ENCODE results near the gene CAPN8. TPM values are rescaled to one million over a fixed set of nuclear protein-coding genes. Genes with fewer than 3 reads are reported as not detected.

CAPN8 gene
- total and polyA plus RNA-seq, 2 donors (not counting 1 experiment from before 2014, with no cell fraction given), result 0.37 to 0.52 TPM

GRCh38 chr1:223649222-223649621 is 16.3 kb downstream of the CAPN8 start:
- no peaks in the 10 kb centered on the region for H3K36me3 ChIP-seq (replicated peaks in 1 of 2; ENCODE audit: control extremely low read depth in 1 of 2, control insufficient read depth in 1 of 2, extremely low read depth in 1 of 2, insufficient read depth in 2 of 2, low read length in 1 of 2)
- H3K79me2 ChIP-seq (ENCODE audit: control insufficient read depth, insufficient read depth, low read length), result no peaks in the 10 kb centered on the region
- H3K9ac ChIP-seq (ENCODE audit: low read length), result no peak overlapping the region
- Mint-ChIP-seq H3K4me3 (no peak overlapping the region), H3K4me1 (no peaks in the 10 kb centered on the region), H3K9me3 (ENCODE audit: insufficient read depth) (no peaks in the 10 kb centered on the region), H3K27me3 (peaks cover 28% of the 10 kb centered on the region), H3K27ac (no peak overlapping the region)
- no peak for ATAC-seq (ENCODE audit: low read depth)
- no peak overlapping the region for H3K27ac ChIP-seq (ENCODE audit: low read length in 2 of 2)
- TF ChIP-seq CTCF (IDR thresholded peaks at IDR 0.05), result no peak
- TF ChIP-seq EZH2 (IDR thresholded peaks at IDR 0.05; ENCODE audit: borderline replicate concordance, insufficient read depth, low read depth, low read length, poor library complexity, severe bottlenecking), result no peak
- no peaks in the 10 kb centered on the region for H3K9me3 ChIP-seq (ENCODE audit: control extremely low read depth in 1 of 3, control insufficient read depth in 2 of 3, insufficient read depth in 1 of 3, low read length in 2 of 3)
- no peak overlapping the region for H3K4me2 ChIP-seq (replicated peaks; ENCODE audit: low read depth, low read length, poor library complexity, severe bottlenecking)
- H3K27me3 ChIP-seq (replicated peaks in 1 of 4; ENCODE audit: control extremely low read depth in 1 of 4, control insufficient read depth in 3 of 4, insufficient read depth in 4 of 4, low read length in 3 of 4), result peaks cover 0 to 5% (median 0%) of the 10 kb centered on the region in 4 experiments
- no peak overlapping the region for H3K4me3 ChIP-seq (ENCODE audit: control extremely low read depth in 1 of 5, extremely low read depth in 1 of 5, insufficient read depth in 1 of 5, low read depth in 2 of 5, low read length in 4 of 5)
- H2AFZ ChIP-seq (ENCODE audit: insufficient read depth, low read depth, low read length, poor library complexity, severe bottlenecking), result no peak overlapping the region
- DNase-seq, result no peak
- POLR2A ChIA-PET, result no interaction called here
- CTCF ChIA-PET, result no interaction called here
- intact Hi-C loops (cut with micrococcal nuclease), result no loop called here
- 0% methylated on average over 1 of the region's 1 CpG for WGBS (ENCODE audit: insufficient coverage)
- H4K20me1 ChIP-seq (ENCODE audit: control insufficient read depth, insufficient read depth, low read length, poor library complexity, severe bottlenecking), result no peaks in the 10 kb centered on the region
- H3K4me1 ChIP-seq (ENCODE audit: control insufficient read depth in 2 of 2, insufficient read depth in 2 of 2, low read length in 2 of 2), result no peaks in the 10 kb centered on the region

GRCh38 chr1:223647249-223647648 is 18.3 kb downstream of the CAPN8 start:
- H3K9me3 ChIP-seq (ENCODE audit: control extremely low read depth in 1 of 3, control insufficient read depth in 2 of 3, insufficient read depth in 1 of 3, low read length in 2 of 3), result no peaks in the 10 kb centered on the region
- WGBS (ENCODE audit: insufficient coverage), result no CpG with 5 or more reads among the region's 1 CpG
- no peak overlapping the region for H3K9ac ChIP-seq (ENCODE audit: low read length)
- no peaks in the 10 kb centered on the region for H3K9me3 Mint-ChIP-seq (ENCODE audit: insufficient read depth)
- ATAC-seq (ENCODE audit: low read depth), result no peak
- H3K4me1 Mint-ChIP-seq, result no peaks in the 10 kb centered on the region
- no peaks in the 10 kb centered on the region for H3K4me1 ChIP-seq (ENCODE audit: control insufficient read depth in 2 of 2, insufficient read depth in 2 of 2, low read length in 2 of 2)
- intact Hi-C loops (cut with micrococcal nuclease), result no loop called here
- H3K27ac ChIP-seq (ENCODE audit: low read length in 2 of 2), result no peak overlapping the region
- ChIA-PET CTCF (interaction anchor here (0.6 kb wide), 1 partner anchor 19 kb away, joined by 3 read pairs; no protein-coding TSS in a partner anchor), POLR2A (no interaction called here)
- no peak overlapping the region for H2AFZ ChIP-seq (ENCODE audit: insufficient read depth, low read depth, low read length, poor library complexity, severe bottlenecking)
- no peak for TF ChIP-seq CTCF (IDR thresholded peaks at IDR 0.05)
- no peak for TF ChIP-seq EZH2 (IDR thresholded peaks at IDR 0.05; ENCODE audit: borderline replicate concordance, insufficient read depth, low read depth, low read length, poor library complexity, severe bottlenecking)
- no peaks in the 10 kb centered on the region for H4K20me1 ChIP-seq (ENCODE audit: control insufficient read depth, insufficient read depth, low read length, poor library complexity, severe bottlenecking)
- H3K36me3 ChIP-seq (replicated peaks in 1 of 2; ENCODE audit: control extremely low read depth in 1 of 2, control insufficient read depth in 1 of 2, extremely low read depth in 1 of 2, insufficient read depth in 2 of 2, low read length in 1 of 2), result no peaks in the 10 kb centered on the region
- no peak overlapping the region for H3K4me3 ChIP-seq (ENCODE audit: control extremely low read depth in 1 of 5, extremely low read depth in 1 of 5, insufficient read depth in 1 of 5, low read depth in 2 of 5, low read length in 4 of 5)
- DNase-seq, result no peak
- H3K4me3 Mint-ChIP-seq, result no peak overlapping the region
- peaks cover 32% of the 10 kb centered on the region for H3K27me3 Mint-ChIP-seq
- peaks cover 0 to 3% (median 1%) of the 10 kb centered on the region in 4 experiments for H3K27me3 ChIP-seq (replicated peaks in 1 of 4; ENCODE audit: control extremely low read depth in 1 of 4, control insufficient read depth in 3 of 4, insufficient read depth in 4 of 4, low read length in 3 of 4)
- H3K79me2 ChIP-seq (ENCODE audit: control insufficient read depth, insufficient read depth, low read length), result no peaks in the 10 kb centered on the region
- H3K27ac Mint-ChIP-seq, result no peak overlapping the region
- H3K4me2 ChIP-seq (replicated peaks; ENCODE audit: low read depth, low read length, poor library complexity, severe bottlenecking), result no peak overlapping the region

All from B cell (primary cell).